ENCODE results near the gene RFLNA.

The RFLNA gene

DNA sequence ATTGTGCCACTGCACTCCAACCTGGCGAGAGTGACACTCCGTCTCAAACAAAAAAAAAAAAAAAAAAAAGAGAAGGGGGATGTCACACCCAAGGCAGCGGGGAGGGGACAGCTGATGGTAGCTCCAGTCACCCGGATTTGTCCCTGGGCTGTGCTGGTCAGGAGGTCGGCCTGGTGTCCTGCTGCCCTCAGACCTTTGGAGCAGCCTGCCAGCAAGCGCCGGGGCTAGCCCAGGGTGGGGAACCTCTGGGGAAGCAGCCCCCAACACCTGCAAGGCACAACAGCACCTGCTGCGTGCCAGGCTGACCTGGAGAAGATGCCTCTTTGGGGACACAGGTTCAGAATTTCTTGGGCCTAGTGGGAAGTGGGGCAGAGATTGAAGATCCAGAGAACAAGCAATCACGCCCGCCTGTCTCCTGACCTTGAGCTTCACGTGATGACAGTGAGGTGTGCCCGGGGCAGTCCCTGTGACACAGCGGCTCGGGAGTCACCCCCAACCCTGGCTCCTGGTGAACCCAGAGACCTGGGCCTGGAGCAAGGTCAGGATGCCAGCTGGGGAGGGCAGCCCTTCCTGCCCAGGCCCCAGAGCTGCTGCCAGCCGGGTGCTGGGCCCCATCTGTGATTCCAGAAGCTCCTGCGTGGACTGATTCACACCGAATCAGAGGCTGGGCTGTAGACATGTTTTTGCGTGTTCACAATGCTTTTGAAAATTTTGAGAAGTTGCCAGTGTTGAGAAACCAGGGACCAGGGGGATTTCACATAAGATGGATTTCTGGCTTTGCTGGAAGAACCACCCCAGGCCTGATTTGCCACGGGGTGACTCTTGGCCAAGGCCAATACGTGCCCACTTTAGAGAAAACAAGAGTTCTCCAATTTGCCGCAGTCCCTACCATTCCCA, 66.4 kb downstream of the RFLNA start:
- DNase-seq (ENCODE audit: low read depth), result no peak

DNA sequence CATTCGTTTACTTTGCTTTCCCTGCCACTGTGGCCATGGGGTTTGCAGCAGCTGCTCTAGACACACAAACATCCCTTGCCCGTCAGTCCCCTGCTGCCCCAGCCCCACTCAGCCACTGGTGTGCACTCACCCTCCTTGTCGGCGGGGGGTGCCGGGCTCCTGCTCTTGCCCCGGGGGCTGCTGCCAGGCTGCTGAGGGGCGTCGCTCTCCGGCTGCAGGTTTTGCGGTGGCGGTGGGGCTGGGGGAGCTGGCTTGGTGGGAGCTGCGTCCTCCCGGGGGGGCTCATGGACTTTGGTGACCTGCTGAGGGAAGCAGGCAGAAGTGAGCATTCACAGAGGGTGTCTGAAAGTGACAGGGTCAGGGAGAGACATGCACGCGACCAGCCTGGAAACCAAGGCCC, 67.1 kb downstream of the RFLNA start:
- DNase-seq (ENCODE audit: low read depth), result no peak

DNA sequence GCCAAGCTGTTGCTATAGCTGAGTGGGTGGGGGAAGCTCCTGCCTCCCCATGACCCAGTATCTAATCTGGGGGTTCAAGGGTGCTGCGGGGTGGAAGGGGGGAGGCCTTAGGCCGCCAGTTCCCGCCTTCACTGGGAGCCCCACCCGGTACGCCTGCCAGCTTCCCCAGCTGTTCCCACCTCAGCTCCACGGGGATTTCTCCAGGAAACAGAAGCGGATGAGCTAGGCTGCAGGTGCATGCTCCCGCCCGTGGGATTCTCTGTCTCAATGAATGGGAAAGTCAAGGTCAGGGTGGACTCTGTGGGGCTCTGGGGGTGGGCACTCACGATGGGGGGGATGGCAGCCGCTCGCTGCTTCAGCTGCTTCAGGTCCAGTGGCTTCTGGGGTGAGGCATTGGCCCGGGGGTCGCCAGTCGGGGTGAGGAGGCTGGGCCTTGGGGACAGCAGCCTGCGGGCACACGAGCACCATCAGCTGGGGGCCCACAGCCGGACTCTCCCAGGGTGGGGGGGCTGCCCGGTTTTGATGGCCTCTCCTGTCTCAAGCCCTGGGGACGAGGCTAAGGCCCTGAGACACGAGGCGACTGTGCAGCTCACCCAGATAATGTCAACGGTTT, 68.6 kb downstream of the RFLNA start:
- DNase-seq (ENCODE audit: low read depth), result no peak

DNA sequence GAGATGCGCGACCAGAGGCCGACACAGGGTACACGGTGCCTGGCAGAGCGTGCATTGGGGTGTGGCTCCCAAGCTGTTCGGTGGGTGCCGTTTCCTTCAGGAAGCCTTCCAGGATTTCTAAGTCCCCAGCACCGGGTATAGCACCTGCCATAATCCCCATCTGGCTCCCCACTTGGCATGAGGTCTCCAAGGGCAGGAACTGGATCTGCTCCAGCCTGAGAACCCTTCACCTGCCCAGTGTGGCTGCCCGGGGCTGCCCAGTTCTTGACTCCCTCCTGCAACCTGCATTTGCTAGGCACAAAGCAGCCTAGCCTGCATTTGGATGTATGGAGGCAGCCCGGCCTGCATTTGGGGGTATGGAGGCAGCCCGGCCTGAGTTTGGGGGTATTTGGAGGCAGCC, 69.7 kb downstream of the RFLNA start:
- no peak for DNase-seq (ENCODE audit: low read depth)
